HFF-Myc (cell line): ENCODE data around the gene SLC37A2.

Experiments
- DNase-seq: peaks from one replicate; pipeline ENCODE4 v3.0.0-alpha.2; 2011; ENCODE audit warnings: low read depth; ENCODE audit errors: extremely low read depth
- H3K4me3 ChIP-seq: replicated peaks from 2 replicates; pipeline ENCODE4 v1.5.1; 2011; ENCODE audit warnings: low read depth, mild to moderate bottlenecking, control low read depth, low read length
- TF ChIP-seq, protein P1 (sequence below): IDR thresholded peaks from 2 replicates; pipeline ENCODE4 v1.5.1; 2012; ENCODE audit warnings: mild to moderate bottlenecking, low read depth, low read length, control low read depth; ENCODE audit errors: missing control alignments

SLC37A2 gene

DNA sequence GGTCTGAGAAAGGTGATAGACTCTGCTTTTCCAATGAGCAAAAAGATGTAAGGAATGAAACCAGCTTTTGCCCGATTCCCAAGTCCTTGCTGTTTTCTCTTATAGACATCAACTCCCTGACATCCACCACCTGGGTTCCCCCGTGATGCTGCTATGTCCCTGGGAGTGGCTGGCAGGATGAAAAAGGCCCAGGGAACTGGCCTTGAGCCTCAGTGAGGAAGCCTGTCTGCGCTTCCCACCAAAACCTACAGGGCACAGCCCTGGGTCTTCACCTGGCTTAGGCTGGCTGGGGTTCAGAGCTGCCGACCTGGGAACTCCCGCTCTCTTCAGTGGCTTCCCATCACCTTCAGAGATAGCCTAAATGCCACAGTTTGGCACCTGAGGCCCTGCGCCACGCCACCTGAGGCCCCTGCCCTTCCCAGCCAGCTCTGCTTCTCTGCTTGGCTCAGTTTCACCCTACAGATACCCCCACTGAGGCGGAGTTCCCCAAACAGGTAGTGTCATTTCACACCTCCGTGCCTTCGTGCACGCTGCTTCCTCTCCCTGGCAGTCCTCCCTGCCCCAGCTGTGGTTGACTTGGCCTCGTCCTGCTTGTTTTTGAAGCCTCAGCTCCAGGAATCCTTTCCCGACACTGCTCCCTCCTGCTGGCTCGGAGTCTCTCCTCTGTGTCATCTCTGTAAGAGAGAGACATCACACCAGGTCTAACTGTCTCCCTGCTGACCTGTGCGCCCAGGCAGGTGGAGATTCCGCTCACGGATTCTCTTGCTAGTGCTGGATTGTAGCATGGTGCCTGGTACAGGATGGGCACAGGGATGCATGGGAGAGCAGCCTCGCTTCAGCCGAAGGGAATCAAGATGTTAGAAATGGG lies 10.7 kb downstream of the SLC37A2 start:
- TF ChIP-seq, protein P1, sequence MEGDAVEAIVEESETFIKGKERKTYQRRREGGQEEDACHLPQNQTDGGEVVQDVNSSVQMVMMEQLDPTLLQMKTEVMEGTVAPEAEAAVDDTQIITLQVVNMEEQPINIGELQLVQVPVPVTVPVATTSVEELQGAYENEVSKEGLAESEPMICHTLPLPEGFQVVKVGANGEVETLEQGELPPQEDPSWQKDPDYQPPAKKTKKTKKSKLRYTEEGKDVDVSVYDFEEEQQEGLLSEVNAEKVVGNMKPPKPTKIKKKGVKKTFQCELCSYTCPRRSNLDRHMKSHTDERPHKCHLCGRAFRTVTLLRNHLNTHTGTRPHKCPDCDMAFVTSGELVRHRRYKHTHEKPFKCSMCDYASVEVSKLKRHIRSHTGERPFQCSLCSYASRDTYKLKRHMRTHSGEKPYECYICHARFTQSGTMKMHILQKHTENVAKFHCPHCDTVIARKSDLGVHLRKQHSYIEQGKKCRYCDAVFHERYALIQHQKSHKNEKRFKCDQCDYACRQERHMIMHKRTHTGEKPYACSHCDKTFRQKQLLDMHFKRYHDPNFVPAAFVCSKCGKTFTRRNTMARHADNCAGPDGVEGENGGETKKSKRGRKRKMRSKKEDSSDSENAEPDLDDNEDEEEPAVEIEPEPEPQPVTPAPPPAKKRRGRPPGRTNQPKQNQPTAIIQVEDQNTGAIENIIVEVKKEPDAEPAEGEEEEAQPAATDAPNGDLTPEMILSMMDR: no peak
- no peak overlapping the region for H3K4me3 ChIP-seq
- no peak for DNase-seq

DNA sequence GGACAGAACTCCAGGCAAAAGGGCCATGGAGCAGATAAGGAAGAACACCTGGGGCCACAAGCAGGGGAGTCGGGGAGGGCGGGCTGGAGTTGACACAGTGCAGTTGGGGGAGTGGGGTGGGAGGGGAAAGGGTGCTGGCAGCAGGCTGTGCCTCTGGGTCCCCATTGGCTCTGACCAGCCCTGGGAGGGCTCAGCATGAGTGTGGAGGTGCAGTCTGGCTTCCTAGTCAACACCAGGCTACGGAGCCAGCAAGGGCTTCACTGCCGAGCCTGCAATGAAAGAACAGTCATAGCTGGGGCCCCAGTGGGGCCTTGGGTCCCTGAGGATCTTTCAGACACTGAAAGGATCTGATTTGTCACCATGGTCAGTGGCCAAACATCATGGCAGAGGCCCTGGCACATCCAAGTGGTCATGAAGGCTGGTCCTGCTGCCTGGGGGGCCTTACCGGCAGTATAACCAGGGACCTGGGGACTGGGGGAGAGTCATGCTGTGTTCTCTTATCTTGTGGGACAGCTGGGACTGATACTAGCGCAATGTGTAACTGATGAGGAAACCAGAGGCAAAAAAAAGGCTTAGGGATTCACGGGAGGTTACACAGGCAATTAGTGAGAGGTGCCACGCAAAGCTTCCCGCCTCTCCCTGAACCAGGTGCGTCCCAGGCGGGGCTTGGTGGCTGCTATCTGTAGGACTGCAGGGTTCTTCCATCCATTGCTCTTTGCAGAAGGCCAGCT lies 11.6 kb downstream of the SLC37A2 start:
- TF ChIP-seq, protein P1: no peak
- H3K4me3 ChIP-seq: no peak overlapping the region
- no peak for DNase-seq

DNA sequence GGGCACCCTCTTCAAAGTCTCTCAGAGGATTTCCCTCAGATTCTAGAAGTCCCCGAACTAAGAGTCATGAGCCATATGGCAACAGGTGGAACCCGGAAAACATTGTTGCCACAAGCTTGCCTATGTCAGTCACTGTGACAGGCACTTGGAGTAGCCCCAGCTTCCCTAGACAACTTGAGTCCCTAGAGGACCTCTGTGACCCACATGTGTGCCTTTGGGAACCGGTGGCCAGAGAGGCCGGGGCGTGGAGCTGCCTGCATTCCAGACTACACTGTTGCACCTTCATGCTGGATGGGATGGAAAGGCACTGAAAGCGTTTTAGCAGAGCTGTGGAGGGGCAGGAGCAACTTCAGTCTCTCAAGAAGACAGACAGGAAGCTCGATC lies 12.1 kb downstream of the SLC37A2 start:
- TF ChIP-seq, protein P1: no peak
- H3K4me3 ChIP-seq: no peak overlapping the region
- DNase-seq: no peak

DNA sequence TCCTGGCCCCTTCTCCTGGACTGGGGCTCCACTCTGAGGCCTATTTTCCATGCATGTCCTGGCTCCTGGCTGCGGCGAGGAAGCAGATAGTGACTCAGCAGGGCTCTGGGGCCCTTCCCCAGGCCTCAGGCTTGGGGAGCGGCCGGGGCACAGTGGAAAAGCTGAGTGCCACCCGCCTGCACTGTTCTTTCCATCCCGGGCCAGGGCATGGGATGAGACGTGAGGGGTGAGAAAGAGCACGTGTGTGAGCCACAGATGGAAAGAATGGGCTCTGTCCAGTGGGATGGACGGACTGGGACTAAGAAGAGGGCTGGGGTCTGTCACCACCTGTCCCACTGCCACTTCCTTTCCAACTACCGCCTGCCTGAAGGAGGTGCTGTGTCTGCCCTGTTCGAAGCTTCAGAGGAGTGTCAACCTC lies 12.8 kb downstream of the SLC37A2 start:
- TF ChIP-seq, protein P1: no peak
- DNase-seq: no peak
- no peak overlapping the region for H3K4me3 ChIP-seq

DNA sequence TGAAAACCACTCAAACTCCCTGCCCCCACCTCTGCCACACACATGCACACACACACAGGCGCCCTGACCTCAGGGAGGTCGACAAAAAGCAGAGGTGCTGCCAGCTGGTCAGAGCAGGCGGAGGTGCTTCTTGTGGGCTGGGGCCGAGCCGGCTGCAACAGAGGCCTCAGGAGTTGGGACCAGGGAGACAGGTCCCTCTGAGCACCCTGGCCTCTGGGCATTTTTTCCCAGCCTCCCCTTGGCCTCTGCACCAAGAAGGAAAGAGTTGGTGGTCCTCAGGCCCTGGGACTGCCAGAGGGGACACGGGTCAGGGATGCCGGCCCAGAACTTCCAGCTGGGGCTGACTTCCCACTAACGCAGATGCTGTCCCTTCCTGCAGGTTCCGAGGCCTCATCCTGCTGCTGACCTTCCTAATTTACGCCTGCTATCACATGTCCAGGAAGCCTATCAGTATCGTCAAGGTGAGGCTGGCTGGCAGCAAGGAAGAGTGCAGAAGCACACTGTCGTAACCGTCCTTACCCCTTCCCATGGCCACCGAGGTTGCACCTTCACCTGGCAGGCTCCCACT lies 13.4 kb downstream of the SLC37A2 start:
- TF ChIP-seq, protein P1: no peak
- no peak overlapping the region for H3K4me3 ChIP-seq
- DNase-seq: no peak

DNA sequence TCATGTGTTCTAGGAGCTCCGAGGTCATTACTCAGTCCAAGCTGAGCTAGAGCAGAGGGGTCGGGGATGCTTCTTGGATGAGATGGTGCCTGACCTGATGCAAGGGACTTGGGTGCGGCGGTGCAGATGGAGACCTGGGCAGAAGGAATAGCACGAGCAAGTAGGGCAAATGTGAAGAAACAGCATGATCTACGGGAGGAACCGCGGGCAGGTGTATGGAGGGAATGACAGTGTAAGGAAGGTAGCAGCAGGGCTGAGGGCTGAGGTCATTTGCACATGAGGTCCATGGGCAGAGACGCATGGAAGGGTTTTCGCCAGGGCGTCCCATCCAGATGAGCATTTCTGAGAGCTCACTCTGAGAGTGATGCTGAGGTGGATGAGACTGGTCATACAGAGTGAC lies 14.9 kb downstream of the SLC37A2 start:
- H3K4me3 ChIP-seq: no peak overlapping the region
- no peak for DNase-seq
- TF ChIP-seq, protein P1: no peak
